Stimulated activated CD4-positive, alpha-beta T cell treated with anti-CD3 and anti-CD28 coated beads, TNF-alpha, amount 100 ng/mL, for 1 hour (primary cell): ENCODE measurements around the gene CSGALNACT2.
A peak's percentile ranks its signal among the peaks of the same experiment; 100 is the strongest.

Source experiments
- DNase-seq, 3 donors: peaks; one replicate each; pipeline ENCODE4 v3.0.0-alpha.2; 2020; ENCODE audit warnings: low read depth in 3 of 3, low spot score in 1 of 3

CSGALNACT2 gene

DNA sequence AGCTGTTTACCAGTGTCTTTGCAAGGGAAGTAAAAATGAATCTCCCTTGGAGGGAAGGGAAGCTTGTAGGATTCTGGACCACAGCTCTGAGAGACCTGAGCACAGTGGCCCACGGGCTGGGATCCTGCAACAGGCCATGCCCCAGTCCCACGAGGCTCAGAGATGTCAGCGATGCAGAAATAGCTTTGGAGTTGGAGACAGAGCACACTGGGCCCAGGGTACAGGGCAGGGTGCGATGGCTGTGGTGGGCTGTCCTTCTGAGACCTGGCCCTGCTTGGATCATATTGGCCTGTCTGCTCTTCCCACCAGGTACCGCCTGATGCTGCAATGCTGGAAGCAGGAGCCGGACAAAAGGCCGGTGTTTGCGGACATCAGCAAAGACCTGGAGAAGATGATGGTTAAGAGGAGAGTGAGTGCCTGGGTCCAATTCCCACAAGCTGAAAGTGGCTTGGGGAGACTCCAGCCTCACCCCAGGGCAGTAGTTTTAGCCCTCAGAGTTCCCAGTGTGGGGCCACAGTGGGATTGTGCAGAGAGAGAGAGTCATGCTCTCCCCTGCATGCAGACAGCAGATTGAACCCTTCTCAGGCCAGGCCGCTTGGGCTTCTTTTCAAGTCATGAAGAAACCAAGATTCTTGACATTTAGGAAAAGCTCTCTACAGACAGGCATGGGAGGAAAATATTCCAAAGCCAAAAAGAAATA lies 13.5 kb upstream of the CSGALNACT2 start:
- DNase-seq = no peak

DNA sequence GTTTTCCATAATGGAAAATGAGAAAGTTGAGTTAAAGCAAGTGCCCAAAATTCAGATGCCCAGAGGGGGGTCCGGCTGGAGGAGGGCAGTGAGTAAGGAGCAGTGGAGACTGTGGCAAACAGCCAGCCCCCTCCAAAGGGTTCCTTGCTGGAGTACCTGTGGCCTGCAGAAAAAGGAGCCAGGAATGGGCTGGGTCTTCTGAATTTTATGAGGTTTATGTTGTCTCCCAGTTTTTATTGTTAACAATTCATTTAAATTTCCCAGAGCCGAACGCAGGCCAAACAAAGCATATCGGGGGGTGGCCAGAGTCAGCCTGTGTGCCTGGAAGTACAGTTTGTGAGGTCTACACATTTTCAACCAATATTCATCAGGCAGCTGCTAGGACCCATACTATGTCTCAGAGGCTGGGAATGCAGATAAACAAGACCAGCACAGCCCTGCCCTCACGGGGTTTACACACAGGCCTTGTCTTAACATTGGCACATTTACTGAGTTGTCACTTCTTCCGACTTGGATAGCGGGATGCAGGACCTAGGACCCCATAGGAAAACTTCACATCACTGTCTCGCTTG lies 12.9 kb upstream of the CSGALNACT2 start:
- no peak for DNase-seq

DNA sequence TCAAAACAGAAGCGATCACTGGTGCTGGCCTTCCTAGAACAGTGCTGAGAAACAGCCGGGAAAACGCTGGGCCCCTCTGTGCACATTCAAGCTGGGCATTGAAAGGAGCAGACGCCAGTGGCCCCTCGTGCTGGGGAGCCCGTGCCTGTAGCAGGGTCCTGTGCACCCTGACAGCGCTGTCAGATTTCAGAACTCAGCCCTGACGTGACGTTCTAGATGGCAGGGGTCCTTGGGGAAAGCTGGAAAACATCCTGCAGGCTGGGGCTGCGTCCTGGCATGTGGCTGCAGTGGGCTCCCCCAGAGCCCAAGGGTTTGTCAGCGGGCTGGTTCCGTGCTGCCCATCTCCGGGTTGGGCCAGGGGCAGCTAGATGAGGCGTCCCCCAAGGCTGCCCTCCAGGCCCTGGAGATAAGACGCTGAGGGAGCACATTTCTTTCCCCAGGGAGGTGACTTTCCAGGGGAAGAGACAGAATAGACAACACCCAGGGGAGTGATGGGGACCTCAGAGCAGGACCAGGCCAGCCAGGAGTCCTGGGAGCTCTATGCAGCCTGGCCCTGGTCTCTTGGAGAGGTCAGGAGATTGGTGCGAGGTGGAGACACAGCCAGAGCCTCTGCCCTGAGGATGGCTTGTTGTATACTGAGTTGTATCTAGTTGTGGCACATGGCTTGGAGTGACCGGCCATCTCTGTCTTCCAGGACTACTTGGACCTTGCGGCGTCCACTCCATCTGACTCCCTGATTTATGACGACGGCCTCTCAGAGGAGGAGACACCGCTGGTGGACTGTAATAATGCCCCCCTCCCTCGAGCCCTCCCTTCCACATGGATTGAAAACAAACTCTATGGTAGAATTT lies 12.1 kb upstream of the CSGALNACT2 start:
- DNase-seq = no peak

DNA sequence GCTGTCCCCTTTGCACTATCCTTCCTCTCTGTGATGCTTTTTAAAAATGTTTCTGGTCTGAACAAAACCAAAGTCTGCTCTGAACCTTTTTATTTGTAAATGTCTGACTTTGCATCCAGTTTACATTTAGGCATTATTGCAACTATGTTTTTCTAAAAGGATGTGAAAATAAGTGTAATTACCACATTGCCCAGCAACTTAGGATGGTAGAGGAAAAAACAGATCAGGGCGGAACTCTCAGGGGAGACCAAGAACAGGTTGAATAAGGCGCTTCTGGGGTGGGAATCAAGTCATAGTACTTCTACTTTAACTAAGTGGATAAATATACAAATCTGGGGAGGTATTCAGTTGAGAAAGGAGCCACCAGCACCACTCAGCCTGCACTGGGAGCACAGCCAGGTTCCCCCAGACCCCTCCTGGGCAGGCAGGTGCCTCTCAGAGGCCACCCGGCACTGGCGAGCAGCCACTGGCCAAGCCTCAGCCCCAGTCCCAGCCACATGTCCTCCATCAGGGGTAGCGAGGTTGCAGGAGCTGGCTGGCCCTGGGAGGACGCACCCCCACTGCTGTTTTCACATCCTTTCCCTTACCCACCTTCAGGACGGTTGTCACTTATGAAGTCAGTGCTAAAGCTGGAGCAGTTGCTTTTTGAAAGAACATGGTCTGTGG lies 11.4 kb upstream of the CSGALNACT2 start:
- DNase-seq = no peak

DNA sequence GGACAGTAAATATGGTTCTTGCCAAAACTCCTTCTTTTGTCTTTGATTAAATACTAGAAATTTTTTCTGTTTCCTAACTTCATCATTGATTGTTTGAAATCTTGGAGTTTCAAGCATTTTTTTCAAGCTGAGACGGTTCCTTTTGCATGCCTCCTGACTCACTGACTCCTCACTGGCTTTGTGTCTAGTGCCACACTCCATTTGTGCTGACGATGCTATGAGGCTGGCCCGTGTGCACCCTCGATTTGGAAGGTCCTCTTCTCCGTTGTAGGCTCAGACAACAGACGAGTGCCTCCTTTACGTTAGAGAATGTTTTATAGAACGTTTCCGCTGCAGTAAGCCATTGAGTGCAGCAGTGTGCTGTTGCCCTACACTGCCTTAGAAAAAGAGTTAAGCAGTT lies 10.8 kb upstream of the CSGALNACT2 start:
- no peak for DNase-seq

DNA sequence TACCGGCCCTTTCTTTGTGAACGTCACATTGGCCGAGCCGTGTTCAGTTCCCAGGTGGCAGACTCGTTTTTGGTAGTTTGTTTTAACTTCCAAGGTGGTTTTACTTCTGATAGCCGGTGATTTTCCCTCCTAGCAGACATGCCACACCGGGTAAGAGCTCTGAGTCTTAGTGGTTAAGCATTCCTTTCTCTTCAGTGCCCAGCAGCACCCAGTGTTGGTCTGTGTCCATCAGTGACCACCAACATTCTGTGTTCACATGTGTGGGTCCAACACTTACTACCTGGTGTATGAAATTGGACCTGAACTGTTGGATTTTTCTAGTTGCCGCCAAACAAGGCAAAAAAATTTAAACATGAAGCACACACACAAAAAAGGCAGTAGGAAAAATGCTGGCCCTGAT lies 9.9 kb upstream of the CSGALNACT2 start:
- no peak for DNase-seq

DNA sequence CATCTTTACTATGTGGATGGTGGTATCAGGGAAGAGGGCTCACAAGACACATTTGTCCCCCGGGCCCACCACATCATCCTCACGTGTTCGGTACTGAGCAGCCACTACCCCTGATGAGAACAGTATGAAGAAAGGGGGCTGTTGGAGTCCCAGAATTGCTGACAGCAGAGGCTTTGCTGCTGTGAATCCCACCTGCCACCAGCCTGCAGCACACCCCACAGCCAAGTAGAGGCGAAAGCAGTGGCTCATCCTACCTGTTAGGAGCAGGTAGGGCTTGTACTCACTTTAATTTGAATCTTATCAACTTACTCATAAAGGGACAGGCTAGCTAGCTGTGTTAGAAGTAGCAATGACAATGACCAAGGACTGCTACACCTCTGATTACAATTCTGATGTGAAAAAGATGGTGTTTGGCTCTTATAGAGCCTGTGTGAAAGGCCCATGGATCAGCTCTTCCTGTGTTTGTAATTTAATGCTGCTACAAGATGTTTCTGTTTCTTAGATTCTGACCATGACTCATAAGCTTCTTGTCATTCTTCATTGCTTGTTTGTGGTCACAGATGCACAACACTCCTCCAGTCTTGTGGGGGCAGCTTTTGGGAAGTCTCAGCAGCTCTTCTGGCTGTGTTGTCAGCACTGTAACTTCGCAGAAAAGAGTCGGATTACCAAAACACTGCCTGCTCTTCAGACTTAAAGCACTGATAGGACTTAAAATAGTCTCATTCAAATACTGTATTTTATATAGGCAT lies 9.1 kb upstream of the CSGALNACT2 start:
- DNase-seq = no peak

DNA sequence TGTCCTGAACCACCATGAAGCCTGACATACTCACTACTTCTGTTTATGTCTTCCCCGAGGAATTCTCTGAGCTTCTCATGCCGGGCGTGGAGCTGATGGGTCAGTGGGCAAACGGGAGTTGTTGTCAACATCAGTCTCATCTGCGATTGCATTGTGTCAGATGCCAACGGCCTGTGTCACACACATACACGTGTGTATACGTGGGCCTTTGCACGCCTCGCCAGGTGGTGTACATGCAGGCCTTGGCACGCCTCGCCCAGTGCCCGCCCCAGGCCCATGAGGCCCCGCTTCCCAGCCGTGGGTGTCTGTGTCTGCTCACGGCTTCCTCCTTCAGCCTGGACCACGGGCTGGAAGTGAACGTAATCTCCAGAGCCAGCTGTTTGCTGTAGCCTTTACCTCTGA lies 7.5 kb upstream of the CSGALNACT2 start:
- no peak for DNase-seq

DNA sequence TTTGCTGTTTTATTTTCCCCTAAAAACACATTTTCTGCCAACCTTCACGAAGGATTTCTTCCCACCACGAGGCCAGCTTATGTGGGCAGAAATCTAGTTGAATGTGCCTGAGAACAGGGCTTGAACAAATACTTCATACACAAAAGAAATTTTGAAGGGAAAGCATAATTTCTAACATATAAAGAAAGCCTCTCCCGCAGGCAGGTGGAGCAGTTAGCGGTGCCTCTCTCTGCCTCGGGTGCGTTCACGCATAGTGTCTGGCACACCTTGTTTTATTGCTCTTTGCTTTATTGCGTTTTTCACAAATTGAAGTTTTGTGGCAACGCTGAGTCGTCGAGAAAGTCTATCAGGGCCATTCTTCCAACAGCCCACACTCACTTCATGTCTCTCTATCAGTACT lies 7.0 kb upstream of the CSGALNACT2 start:
- no peak for DNase-seq

DNA sequence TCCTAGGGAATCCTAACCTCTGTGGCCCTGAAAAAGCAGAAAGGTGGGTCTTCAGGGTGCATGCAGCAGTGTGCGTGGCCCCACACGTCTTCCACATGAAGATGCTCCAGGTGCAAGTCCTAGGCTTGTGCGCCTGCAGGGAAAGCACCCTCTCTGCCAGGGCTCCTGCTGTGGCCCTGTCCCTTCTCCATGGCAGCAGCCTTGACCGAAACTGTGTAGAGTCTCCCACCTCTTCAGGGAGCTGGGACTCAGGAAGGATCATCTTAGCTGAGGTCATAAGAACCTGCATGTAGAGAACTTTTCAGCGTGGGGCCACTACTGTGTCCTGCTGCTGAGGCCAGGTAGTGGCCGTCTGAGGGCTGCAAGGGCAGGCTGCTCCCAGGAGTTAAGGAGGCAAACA lies 6.3 kb upstream of the CSGALNACT2 start:
- no peak for DNase-seq

DNA sequence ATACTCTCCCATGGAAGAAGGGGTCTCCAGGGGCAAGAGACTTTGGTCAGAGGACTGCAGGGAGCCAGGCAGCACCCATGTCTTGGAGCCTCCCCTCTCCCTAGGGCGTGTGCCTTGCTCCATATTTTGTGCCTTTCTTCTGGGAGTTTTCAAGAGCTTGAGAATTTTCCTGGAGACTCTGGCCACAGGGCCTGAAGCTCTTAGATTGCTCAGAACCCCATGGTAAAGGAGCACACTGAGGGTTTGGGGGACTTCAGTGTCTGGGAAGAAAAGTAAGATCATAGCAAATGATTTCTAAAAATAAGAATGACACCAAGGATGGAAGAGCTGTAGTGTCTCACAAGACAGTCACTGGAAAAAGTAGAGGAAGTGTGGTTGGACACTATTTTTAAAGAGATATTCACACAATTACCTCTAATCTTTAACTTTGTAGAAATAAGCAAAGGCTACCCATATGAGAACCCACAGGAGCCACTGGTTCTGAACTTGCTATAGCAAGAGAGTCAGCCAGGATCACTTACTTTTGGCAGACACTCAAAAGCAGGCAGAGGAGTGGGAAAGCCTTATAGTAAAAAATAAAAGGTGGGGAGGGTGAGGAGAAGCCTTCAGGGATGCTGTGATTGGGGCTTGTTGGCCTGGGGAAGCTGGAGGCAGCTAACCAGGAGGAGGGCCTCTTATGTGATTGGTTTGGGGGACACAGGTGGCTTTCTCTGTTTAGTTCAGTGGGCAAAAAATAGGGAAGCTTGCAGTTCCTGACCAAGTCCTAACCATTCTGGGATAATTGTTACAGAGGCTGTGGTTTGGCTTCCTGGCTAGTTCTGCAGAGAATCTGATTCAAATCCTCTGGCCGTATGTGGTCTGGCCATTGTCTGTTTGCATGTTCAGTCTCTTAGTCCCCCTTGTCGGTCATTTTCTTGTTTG lies 5.1 kb upstream of the CSGALNACT2 start:
- DNase-seq = no peak

DNA sequence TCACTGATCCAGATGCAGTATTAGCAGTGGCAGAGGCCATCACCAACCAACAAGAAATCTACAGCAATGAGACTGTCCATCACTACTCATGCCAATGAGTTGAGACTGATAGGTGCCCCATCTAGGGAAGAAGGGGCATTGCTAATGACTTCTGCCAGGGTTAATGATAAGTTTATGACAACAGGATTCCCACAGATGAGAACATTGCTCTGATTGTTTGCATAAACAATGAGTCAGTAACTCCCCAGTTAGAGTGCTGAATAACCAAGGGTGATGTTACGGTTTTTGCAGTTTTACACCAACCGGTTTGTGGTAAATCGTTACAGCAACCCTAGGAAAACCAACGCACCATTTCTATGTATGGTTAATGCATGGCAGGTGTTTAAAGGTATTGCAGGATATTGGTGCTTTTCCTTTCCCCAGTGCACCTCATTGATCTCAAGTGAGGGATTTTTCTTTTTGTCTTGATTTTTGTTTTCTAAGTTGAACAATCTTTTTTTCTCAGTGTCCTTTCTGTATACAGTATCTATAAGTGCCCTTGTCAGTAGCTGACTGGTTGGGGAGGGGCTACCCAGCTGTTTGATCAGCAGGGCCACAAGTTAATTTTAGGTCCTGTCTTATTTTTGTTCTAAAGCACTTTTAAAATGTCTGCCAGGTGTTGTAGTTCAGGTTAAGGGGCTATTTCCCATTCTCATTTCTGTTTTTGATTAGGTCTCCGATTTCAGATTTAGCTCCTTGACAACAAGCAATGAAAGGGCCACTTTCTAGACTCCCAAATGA lies 3.9 kb upstream of the CSGALNACT2 start:
- DNase-seq = no peak

DNA sequence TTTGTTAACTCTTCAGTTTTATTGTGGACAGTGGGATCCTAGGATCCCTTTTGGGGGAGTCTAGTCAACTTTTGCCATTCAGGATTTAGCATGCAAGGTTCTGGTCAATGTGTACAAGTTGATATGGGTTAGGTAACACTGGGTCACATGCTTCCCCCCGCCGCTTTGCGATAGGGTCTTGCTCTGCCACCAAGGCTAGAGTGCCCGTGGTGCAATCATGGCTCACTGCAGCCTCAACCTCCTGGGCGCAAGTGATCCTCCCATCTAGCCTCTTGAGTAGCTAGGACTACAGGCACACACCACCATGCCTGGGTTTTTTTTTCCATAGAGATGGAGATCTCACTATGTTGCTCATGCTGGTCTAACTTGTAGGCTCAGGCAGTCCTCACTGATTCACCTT lies 3.2 kb upstream of the CSGALNACT2 start:
- DNase-seq = no peak

DNA sequence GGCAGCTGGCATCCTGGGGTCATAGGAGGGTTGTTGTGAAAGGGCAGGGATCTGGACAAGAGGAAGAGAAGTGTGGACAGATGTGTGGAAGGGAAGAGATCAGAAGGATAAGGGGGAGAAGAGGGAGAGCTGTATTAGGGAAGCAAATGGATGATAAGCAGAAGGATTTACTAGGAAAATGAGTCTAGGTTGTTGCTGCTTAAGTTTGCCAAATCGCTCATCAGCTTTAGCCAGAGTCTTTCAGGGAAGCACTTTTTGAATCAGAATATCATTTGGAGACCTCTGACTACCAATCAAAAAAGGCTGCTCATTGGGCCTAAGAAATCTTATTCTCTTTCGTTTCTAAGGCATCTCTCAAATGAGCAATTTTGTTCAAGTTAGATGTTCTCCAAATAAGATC lies 2.6 kb upstream of the CSGALNACT2 start:
- DNase-seq = no peak

DNA sequence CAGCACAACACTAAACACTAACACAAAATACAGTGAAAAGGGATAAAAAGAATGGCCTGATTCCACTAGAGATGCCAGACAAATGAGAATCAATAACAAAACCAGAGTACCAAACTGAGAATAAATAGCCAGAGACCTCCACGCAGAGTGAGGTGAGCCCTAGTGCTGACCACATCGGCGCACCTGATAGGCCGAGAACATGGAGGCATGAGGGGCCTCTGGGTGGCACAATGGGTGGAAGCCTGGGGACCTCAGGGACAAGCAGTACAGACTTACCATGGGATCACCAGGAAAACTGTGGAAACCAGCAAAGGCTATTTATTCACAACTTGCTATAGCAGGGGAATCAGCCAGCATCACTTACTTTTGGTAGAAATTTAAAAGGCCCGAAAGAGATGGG lies 1.8 kb upstream of the CSGALNACT2 start:
- DNase-seq = no peak

DNA sequence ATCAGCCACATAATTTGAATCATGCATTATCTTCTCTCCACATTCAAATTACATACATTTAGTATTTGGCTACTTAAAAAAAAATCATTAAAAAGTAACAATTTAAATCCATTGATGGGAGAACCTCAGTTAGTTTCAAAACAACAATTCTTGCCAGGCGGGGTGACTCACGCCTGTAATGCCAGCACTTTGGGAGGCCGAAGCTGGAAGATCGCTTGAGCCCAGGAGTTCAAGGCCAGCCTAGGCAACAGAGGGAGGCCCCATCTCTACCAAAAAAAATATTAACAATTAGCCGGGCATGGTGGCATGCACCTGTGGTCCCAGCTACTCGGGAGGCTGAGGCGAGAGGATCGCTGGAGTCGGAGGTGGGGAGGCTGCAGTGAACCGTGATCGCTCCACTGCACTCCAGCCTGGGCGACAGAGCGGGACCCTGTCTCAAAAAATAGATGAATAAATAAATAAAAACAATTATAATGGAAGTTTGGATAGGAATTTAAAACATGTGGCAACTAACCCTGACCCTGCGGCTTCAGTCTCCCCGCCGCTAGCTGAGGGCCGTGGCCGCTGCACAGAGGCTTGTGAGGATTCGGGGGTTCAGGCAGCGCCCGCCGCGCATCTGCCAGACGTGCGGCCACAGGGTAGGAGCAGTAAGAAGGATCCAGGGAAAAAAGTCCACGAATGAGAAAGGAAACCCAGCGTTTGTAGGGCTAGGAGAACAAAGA lies 1.1 kb upstream of the CSGALNACT2 start:
- DNase-seq = no peak

DNA sequence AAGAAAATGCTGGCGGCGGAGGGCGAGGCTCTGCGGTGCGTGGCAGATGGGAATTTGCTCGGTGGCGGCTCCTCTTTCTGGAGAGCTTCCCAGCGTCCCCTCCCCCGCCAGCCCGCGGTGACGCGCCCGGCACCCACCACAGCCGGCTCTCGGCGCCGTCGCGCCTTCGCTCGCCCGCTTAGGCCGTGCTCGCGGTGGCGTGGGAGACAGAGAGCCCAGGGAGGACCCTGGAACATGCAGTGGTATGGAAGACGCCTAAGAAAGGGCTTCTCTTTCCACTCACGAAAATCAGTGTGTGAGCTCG lies 576 bp upstream of the CSGALNACT2 start:
- DNase-seq = no peak

DNA sequence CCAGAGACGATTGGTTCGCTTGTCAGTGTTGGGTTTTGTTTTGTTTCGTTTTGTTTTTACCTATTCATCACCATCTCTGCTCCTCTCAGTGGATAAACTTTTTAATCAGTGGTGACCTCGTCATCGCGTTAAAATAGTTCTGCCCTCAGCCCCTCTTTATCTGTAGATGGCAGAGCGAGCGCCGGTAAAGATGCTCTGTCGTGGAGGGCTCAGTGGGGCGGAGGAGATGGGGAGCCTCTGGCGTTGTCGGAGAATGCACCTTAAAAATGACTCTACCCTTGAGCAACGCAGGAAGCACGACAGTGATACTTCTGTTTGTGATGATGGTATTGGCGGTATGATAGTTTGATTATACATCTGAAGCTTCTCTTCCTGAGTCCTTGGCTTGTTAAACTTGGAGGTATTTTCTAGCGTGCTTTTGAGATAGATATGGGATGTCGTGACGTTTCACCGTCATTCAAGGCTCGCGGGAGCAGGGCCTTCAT lies 554 bp downstream of the CSGALNACT2 start:
- peak in 2 of 3 donors; percentile 29 for DNase-seq

DNA sequence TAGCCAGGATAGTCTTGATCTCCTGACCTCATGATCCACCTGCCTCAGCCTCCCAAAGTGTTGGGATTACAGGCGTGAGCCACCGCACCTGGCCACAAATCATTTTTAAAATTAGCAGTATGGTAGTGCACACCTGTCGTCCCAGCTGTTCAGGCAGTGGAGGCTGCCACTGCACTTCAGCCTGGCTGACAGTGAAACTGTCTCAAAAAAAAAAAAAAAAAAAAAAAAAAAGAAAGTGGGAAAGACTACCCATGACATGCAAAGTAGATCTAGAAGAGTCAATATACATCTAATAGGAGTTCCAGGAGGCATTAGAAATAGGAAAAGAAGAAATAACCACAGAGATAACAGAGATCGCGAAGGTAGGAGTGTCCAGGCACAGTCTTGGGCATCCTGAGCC lies 3.2 kb downstream of the CSGALNACT2 start:
- DNase-seq = no peak
